PC-9 (cell line): Measurements from ENCODE around the gene LSM3. TPM values are rescaled to one million over a fixed set of nuclear protein-coding genes. Genes with fewer than 3 reads are reported as not detected.

ENCODE experiments used
- BruUV-seq: library from RNA; stranded (reverse); fragments of 400-500 nt; replicated peaks from 2 replicates; lab custom pipeline; 2021; lab: Mats Ljungman, UMichigan
- CTCF ChIA-PET: fragments of 300-600 bp; sonication (Branson Sonifier 250); formaldehyde crosslinking; loops from one replicate; lab custom pipeline; 2022; ENCODE audit warnings: antibody characterized with exemption; lab: Charles Lee
- POLR2A ChIA-PET: fragments of 300-600 bp; sonication (Branson Sonifier 250); formaldehyde crosslinking; loops from one replicate; lab custom pipeline; 2022; ENCODE audit warnings: antibody characterized with exemption; ENCODE audit not compliant: unreplicated experiment; lab: Charles Lee
- DNase-seq, 2 experiments: peaks; one replicate each; pipeline versions ENCODE4 v3.0.0 to v3.0.0-alpha.2; 2015 to 2022; ENCODE audit warnings: mixed read lengths in 1 of 2
- H2AFZ ChIP-seq: fragments of 200-600 bp; sonication (generic); 2 replicates; pipeline ENCODE4 v1.8.1; 2017; ENCODE audit warnings: antibody characterized with exemption
- H3F3A ChIP-seq: fragments of 200-600 bp; sonication (generic); 2 replicates; pipeline ENCODE4 v1.8.1; 2017; ENCODE audit warnings: antibody characterized with exemption, mild to moderate bottlenecking, low read depth; ENCODE audit not compliant: insufficient read depth
- H3K27ac ChIP-seq: fragments of 200-600 bp; sonication (generic); 2 replicates; pipeline ENCODE4 v1.6.1; 2016; ENCODE audit warnings: mixed run types
- H3K27me3 ChIP-seq: fragments of 200-600 bp; sonication (generic); 2 replicates; pipeline ENCODE4 v1.6.1; 2016; ENCODE audit warnings: low read depth, mixed run types; ENCODE audit not compliant: insufficient read depth
- H3K36me3 ChIP-seq: fragments of 200-600 bp; sonication (generic); 2 replicates; pipeline ENCODE4 v1.6.1; 2016; ENCODE audit warnings: low read depth, mixed run types
- H3K4me1 ChIP-seq: fragments of 200-600 bp; sonication (generic); replicated peaks from 2 replicates; pipeline ENCODE4 v1.6.1; 2016; ENCODE audit warnings: mixed run types; ENCODE audit not compliant: insufficient read depth
- H3K4me2 ChIP-seq: fragments of 200-600 bp; sonication (generic); 2 replicates; pipeline ENCODE4 v1.6.1; 2017; ENCODE audit warnings: mixed run types
- H3K4me3 ChIP-seq: fragments of 200-600 bp; sonication (generic); 2 replicates; pipeline ENCODE4 v1.6.1; 2016; ENCODE audit warnings: mixed run types
- H3K79me2 ChIP-seq: fragments of 200-600 bp; sonication (generic); 2 replicates; pipeline ENCODE4 v1.6.1; 2017; ENCODE audit warnings: low read depth, mixed run types
- H3K9me2 ChIP-seq: fragments of 200-600 bp; sonication (generic); 2 replicates; pipeline ENCODE4 v1.8.1; 2017; ENCODE audit warnings: mild to moderate bottlenecking; ENCODE audit not compliant: insufficient read depth
- H3K9me3 ChIP-seq: fragments of 200-600 bp; sonication (generic); 2 replicates; pipeline ENCODE4 v1.8.1; 2016; ENCODE audit warnings: low read depth; ENCODE audit not compliant: insufficient read depth
- H4K20me1 ChIP-seq: fragments of 200-600 bp; sonication (generic); 2 replicates; pipeline ENCODE4 v1.8.1; 2017; ENCODE audit not compliant: insufficient read depth
- CTCF ChIP-seq: fragments of 200-600 bp; sonication (generic); conservative IDR thresholded peaks from 2 replicates; pipeline ENCODE4 v1.6.1; 2017; ENCODE audit warnings: mixed run types, antibody characterized with exemption, mild to moderate bottlenecking, moderate library complexity
- EZH2 ChIP-seq: fragments of 200-600 bp; sonication (generic); IDR thresholded peaks from 2 replicates; pipeline ENCODE4 v1.8.0; 2017; ENCODE audit warnings: antibody characterized with exemption, low read depth
- intact Hi-C: fragments of 100-400 bp; cut with micrococcal nuclease; formaldehyde crosslinking; loops from one replicate; pipeline ENCODE4 v1.10.0; 2022; ENCODE audit not compliant: unreplicated experiment
- total RNA-seq: library from RNA; stranded (reverse); gene quantifications from 2 replicates; pipeline ENCODE4 v1.2.3, GENCODE V29; 2021

The LSM3 gene
- total RNA-seq, 1 experiment from 2014 or later = 18.3 TPM

- TF ChIP-seq EZH2 (no peak), CTCF (no peak)
- ChIA-PET CTCF (no interaction called here), POLR2A (interaction anchor here (0.7 kb wide), 1 partner anchor 43 kb away, joined by 6 read pairs; no protein-coding TSS in a partner anchor)
- no peaks in the 10 kb centered on the region for H3K9me3 ChIP-seq
- H3K4me2 ChIP-seq = no peak overlapping the region
- no peak overlapping the region; the same call in 1 of the 2 replicates for H3K27ac ChIP-seq
- no peaks in the 10 kb centered on the region for H3K9me2 ChIP-seq
- peaks cover 14% of the 10 kb centered on the region for H3K4me1 ChIP-seq
- no peaks in the 10 kb centered on the region for H4K20me1 ChIP-seq
- DNase-seq = no peak
- H3K36me3 ChIP-seq = peaks cover 39% of the 10 kb centered on the region
- no peaks in the 10 kb centered on the region for H3K27me3 ChIP-seq
- no peak overlapping the region for H2AFZ ChIP-seq
- intact Hi-C loops = no loop called here
- H3K4me3 ChIP-seq = no peak overlapping the region
- 0 out of 2 replicates have a peak, but pooled peaks cover 3% of the 10 kb centered on the region for H3K79me2 ChIP-seq
- BruUV-seq = no TSS peak
- 0 out of 2 replicates have a peak, but pooled peaks cover 4% of the 10 kb centered on the region for H3F3A ChIP-seq
These were observed 9.2 kb upstream of the LSM3 start for GRCh38 chr3:14169435-14169834.

- Histone ChIP-seq H3K9me3 (no peaks in the 10 kb centered on the region), H3K27me3 (no peaks in the 10 kb centered on the region), H4K20me1 (no peaks in the 10 kb centered on the region), H3K4me1 (peaks cover 14% of the 10 kb centered on the region), H3K27ac (peak overlapping the region; percentile 86), H2AFZ (no peak overlapping the region), H3F3A (0 out of 2 replicates have a peak, but pooled peaks cover 4% of the 10 kb centered on the region), H3K4me3 (no peak overlapping the region), H3K79me2 (peaks cover 3% of the 10 kb centered on the region; the same call in 1 of the 2 replicates), H3K36me3 (peaks cover 39% of the 10 kb centered on the region), H3K4me2 (no peak overlapping the region), H3K9me2 (no peaks in the 10 kb centered on the region)
- ChIA-PET POLR2A (interaction anchor here (0.7 kb wide), 1 partner anchor 44 kb away, joined by 6 read pairs; no protein-coding TSS in a partner anchor), CTCF (no interaction called here)
- intact Hi-C loops = no loop called here
- TF ChIP-seq EZH2 (no peak), CTCF (no peak)
- no peak for DNase-seq
- no TSS peak for BruUV-seq
These were observed 8.7 kb upstream of the LSM3 start for GRCh38 chr3:14169871-14170270.

GRCh38 chr3:14170531-14171159 lies 8.0 kb upstream of the LSM3 start:
- CTCF ChIA-PET = no interaction called here

More at GRCh38 chr3:14170531-14171159, 8.0 kb upstream of the LSM3 start:
- Histone ChIP-seq H4K20me1 (no peaks in the 10 kb centered on the region), H3K4me2 (0 out of 2 replicates have a peak overlapping the region, but pooled peaks have one; percentile 20), H3K27me3 (no peaks in the 10 kb centered on the region), H3K27ac (peak overlapping the region; percentile 86), H3K4me1 (peaks cover 14% of the 10 kb centered on the region), H3K4me3 (no peak overlapping the region), H3F3A (0 out of 2 replicates have a peak, but pooled peaks cover 4% of the 10 kb centered on the region), H3K9me3 (no peaks in the 10 kb centered on the region), H3K36me3 (peaks cover 39% of the 10 kb centered on the region), H2AFZ (no peak overlapping the region), H3K9me2 (no peaks in the 10 kb centered on the region), H3K79me2 (peaks cover 10% of the 10 kb centered on the region)
- no peak for TF ChIP-seq EZH2
- no peak for TF ChIP-seq CTCF
- POLR2A ChIA-PET = interaction anchor here (0.7 kb wide), 1 partner anchor 932 kb away, joined by 3 read pairs; no protein-coding TSS in a partner anchor
- intact Hi-C loops = no loop called here
- BruUV-seq = no TSS peak
- peak in 1 of 2 experiments; percentile 64 for DNase-seq
